K562 (cell line): ENCODE data around the gene LIN28B. TPM values are rescaled to one million over a fixed set of nuclear protein-coding genes. Genes with fewer than 3 reads are reported as not detected.
A peak's percentile ranks its signal among the peaks of the same experiment; 100 is the strongest.
"Not testable (repeated sequence)": the region's sequence is repeated elsewhere in the genome, so short reads cannot be mapped to it uniquely, and the experiment has no call there.

Experiments used
- ATAC-seq: fragments of 200-7000 bp; cut with Tn5 transposase; 3 replicates; pipeline ENCODE4 v1.9.1; 2020; ENCODE audit warnings: moderate library complexity
- BruUV-seq: library from RNA; stranded (reverse); fragments of 400-500 nt; replicated peaks from 2 replicates; lab custom pipeline; 2021; lab: Mats Ljungman, UMichigan
- CTCF ChIA-PET: fragments of 300-600 bp; formaldehyde crosslinking; extraction: SDS; loops from one replicate; lab custom pipeline; 2021; ENCODE audit warnings: low intra/inter-chr PET ratio; lab: Yijun Ruan, JAX
- POLR2A ChIA-PET: fragments of 300-600, 350-650 bp; sonication (Branson Sonifier 250); formaldehyde crosslinking; extraction: SDS; loops from one replicate; lab custom pipeline; 2021; ENCODE audit warnings: antibody characterized with exemption, inconsistent platforms; lab: Yijun Ruan, JAX
- DNase-seq, 4 experiments: peaks; one replicate each; pipeline versions ENCODE4 v3.0.0 to v3.0.0-alpha.2; 2011 to 2018; ENCODE audit warnings: low spot score in 3 of 4, mixed read lengths in 3 of 4; ENCODE audit errors: extremely low read depth in 1 of 4
- FAIRE-seq: peaks from 2 replicates; lab custom pipeline; 2011; peaks lifted over from hg19 to GRCh38; lab: Jason Lieb, UNC
- H2AFZ ChIP-seq: 2 replicates; pipeline ENCODE4 v1.6.0; 2011; ENCODE audit warnings: low read depth, low read length, control low read depth, inconsistent platforms
- H3K27ac ChIP-seq: fragments of 200-600 bp; 3 replicates; pipeline ENCODE4 v1.8.0; 2011; ENCODE audit warnings: low read depth, mild to moderate bottlenecking, control low read depth, inconsistent platforms, low read length, moderate library complexity, mixed read lengths; ENCODE audit errors: extremely low read depth
- H3K27me3 ChIP-seq, 2 experiments: fragments of 300-600 bp in 1 of 2; 2 replicates in 1 of 2; 3 replicates in 1 of 2; pipeline versions ENCODE4 v1.6.0 to v1.8.0; 2011; ENCODE audit warnings: inconsistent platforms in 2 of 2, low read length in 2 of 2, mild to moderate bottlenecking in 1 of 2, mixed read lengths in 1 of 2, moderate library complexity in 1 of 2; ENCODE audit not compliant: control insufficient read depth in 2 of 2, insufficient read depth in 2 of 2
- H3K36me3 ChIP-seq: fragments of 300-600 bp; 3 replicates; pipeline ENCODE4 v1.8.0; 2011; ENCODE audit warnings: mild to moderate bottlenecking, low read length, inconsistent platforms; ENCODE audit not compliant: control insufficient read depth, insufficient read depth
- H3K4me1 ChIP-seq, 2 experiments: fragments of 200-600 bp in 1 of 2; replicated peaks in 1 of 2; 2 replicates in 1 of 2; 3 replicates in 1 of 2; pipeline versions ENCODE4 v1.5.1 to v1.8.0; 2011; ENCODE audit warnings: inconsistent platforms in 2 of 2, low read length in 2 of 2, mild to moderate bottlenecking in 1 of 2, mixed read lengths in 1 of 2, moderate library complexity in 1 of 2; ENCODE audit not compliant: control insufficient read depth in 2 of 2, insufficient read depth in 2 of 2
- H3K4me2 ChIP-seq: 2 replicates; pipeline ENCODE4 v1.6.1; 2011; ENCODE audit warnings: low read length, control low read depth, inconsistent platforms, mixed read lengths; ENCODE audit not compliant: insufficient read depth
- H3K4me3 ChIP-seq: fragments of 200-600 bp; sonication (generic), shearing (Covaris generic); 2 replicates; pipeline ENCODE4 v1.5.1; 2016; ENCODE audit warnings: control low read depth, inconsistent platforms
- H3K79me2 ChIP-seq: fragments of 200-600 bp; 3 replicates; pipeline ENCODE4 v1.8.0; 2011; ENCODE audit warnings: low read length, inconsistent platforms; ENCODE audit not compliant: control insufficient read depth, insufficient read depth
- H3K9ac ChIP-seq, 2 experiments: 2 replicates each; pipeline versions ENCODE4 v1.6.0 to v1.6.1; 2011; ENCODE audit warnings: low read depth in 2 of 2, low read length in 2 of 2, control low read depth in 1 of 2, inconsistent platforms in 1 of 2, mild to moderate bottlenecking in 1 of 2, mixed read lengths in 1 of 2; ENCODE audit not compliant: insufficient read depth in 1 of 2
- H3K9me1 ChIP-seq: one replicate; pipeline ENCODE4 v1.6.0; 2011; ENCODE audit warnings: inconsistent platforms, mild to moderate bottlenecking, low read length, moderate library complexity; ENCODE audit not compliant: control insufficient read depth, insufficient read depth
- H3K9me3 ChIP-seq: replicated peaks from 2 replicates; pipeline ENCODE4 v1.5.1; 2011; ENCODE audit warnings: low read depth, low read length, inconsistent platforms; ENCODE audit not compliant: control insufficient read depth, insufficient read depth
- H4K20me1 ChIP-seq: replicated peaks from 2 replicates; pipeline ENCODE4 v1.6.1; 2011; ENCODE audit warnings: low read length, inconsistent platforms, mixed read lengths; ENCODE audit not compliant: control insufficient read depth, insufficient read depth
- CBFA2T2 ChIP-seq: fragments of 450-650 bp; conservative IDR thresholded peaks from 2 replicates; pipeline ENCODE4 v1.6.1; 2017; ENCODE audit warnings: mild to moderate bottlenecking
- CHD2 ChIP-seq: IDR thresholded peaks from 2 replicates; pipeline ENCODE4 v1.6.1; 2011; ENCODE audit warnings: low read depth, low read length
- DPF2 ChIP-seq: fragments of 450-650 bp; IDR thresholded peaks from 2 replicates; pipeline ENCODE4 v1.6.1; 2016
- SMARCA4 ChIP-seq: fragments of 450-650 bp; IDR thresholded peaks from 2 replicates; pipeline ENCODE4 v1.6.1; 2016
- SOX6 ChIP-seq: fragments of 450-650 bp; IDR thresholded peaks from 2 replicates; pipeline ENCODE4 v1.6.1; 2014; ENCODE audit warnings: mild to moderate bottlenecking
- SREBF2 ChIP-seq: sonication (generic); formaldehyde crosslinking; IDR thresholded peaks from 2 replicates; pipeline ENCODE4 v1.4.0; 2020; ENCODE audit warnings: mild to moderate bottlenecking, missing genetic modification reagents
- TEAD2 ChIP-seq: fragments of 450-650 bp; IDR thresholded peaks from 2 replicates; pipeline ENCODE4 v1.6.1; 2016; ENCODE audit warnings: missing genetic modification characterization, control low read depth, missing compliant biosample characterization
- TEAD4 ChIP-seq, 2 experiments: sonication (generic) in 1 of 2; formaldehyde crosslinking in 1 of 2; IDR thresholded peaks; 2 replicates each; pipeline versions ENCODE4 v1.6.1 to v1.8.0; 2012 to 2022; ENCODE audit warnings: borderline replicate concordance in 1 of 2, inconsistent platforms in 1 of 2, low read length in 1 of 2, mild to moderate bottlenecking in 1 of 2, missing genetic modification reagents in 1 of 2
- ZBTB8A ChIP-seq: fragments of 450-650 bp; IDR thresholded peaks from 2 replicates; pipeline ENCODE4 v1.6.1; 2018; ENCODE audit warnings: mild to moderate bottlenecking, moderate library complexity; ENCODE audit not compliant: partially characterized antibody
- ZNF57 ChIP-seq: fragments of 450-650 bp; formaldehyde crosslinking; IDR thresholded peaks from 2 replicates; pipeline ENCODE4 v1.4.0; 2020; ENCODE audit warnings: mild to moderate bottlenecking, moderate library complexity
- WGBS: fragments of 100-300 bp; shearing (Covaris generic); methylation state at CpG from one replicate; pipeline ENCODE4 v1.1.6; 2016; ENCODE audit warnings: low coverage, mixed read lengths; ENCODE audit not compliant: insufficient coverage; ENCODE audit errors: missing lambda C conversion rate; 5-methylcytosine and 5-hydroxymethylcytosine counted together
- in situ Hi-C: fragments of 300-500 bp; cut with MboI; formaldehyde crosslinking; loops from 4 replicates; pipeline ENCODE4 v1.15.0; 2018; ENCODE audit warnings: inconsistent platforms, mixed read lengths
- intact Hi-C: fragments of 100-400 bp; cut with micrococcal nuclease; formaldehyde crosslinking; loops from 2 replicates; pipeline ENCODE4 v1.14.2; 2022
- polyA plus RNA-seq, 8 experiments: library from polyadenylated mRNA; depleted of rRNA in 4 of 8; stranded (reverse) in 5 of 8; unstranded in 3 of 8; fragments of >200 nt; fragmentation: Nextera tagmentation in 2 of 8; fragmentation: Illumina TruSeq in 1 of 8; extraction: Ambion mirVana in 2 of 8; extraction: Trizol in 1 of 8; gene quantifications; 2 replicates each; pipeline versions ENCODE4 v1.2.1 to v1.2.3, GENCODE V29; 2011 to 2014; ENCODE audit warnings: inconsistent platforms in 1 of 8, missing spikeins in 1 of 8
- total RNA-seq, 7 experiments: library from RNA; depleted of rRNA in 6 of 7; stranded (reverse); fragments of >200 nt in 6 of 7; fragmentation: Illumina TruSeq in 2 of 7; extraction: Trizol in 2 of 7; gene quantifications; 2 replicates each; pipeline versions ENCODE4 v1.2.1 to v1.2.3, GENCODE V29; 2011 to 2021; ENCODE audit warnings: low replicate concordance in 1 of 7
- TF ChIP-seq, protein P1 (sequence below): fragments of 250-450 bp; sonication (Bioruptor Pico); IDR thresholded peaks from 2 replicates; pipeline ENCODE4 v1.4.0; 2020
- TF ChIP-seq, protein P2 (sequence below): fragments of 250-450 bp; sonication (Bioruptor Pico); IDR thresholded peaks from 2 replicates; pipeline ENCODE4 v1.5.0; 2020; ENCODE audit warnings: mild to moderate bottlenecking, borderline replicate concordance

The LIN28B gene
- total and polyA plus RNA-seq, 9 of the 15 experiments (the other 6 are each of a cell fraction or from before 2014, with no cell fraction given) = 20.9 to 77.3 (median 42.1) TPM

DNA sequence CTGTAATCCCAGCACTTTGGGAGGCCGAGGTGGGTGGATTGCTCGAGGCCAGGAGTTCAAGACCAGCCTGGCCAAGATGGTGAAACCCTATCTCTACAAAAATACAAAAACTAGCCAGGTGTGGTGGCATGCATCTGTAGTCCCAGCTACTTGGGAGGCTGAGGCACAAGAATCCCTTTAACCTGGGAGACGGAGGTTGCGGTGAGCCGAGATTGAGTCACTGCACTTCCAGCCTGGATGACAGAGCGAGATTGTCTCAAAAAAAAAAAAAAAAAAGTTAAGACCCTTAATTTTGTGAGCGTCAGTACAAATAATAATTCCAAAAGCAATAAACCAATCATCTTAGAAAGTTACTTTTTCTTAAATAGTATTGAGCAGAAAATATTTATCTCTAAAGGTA, 36.7 kb downstream of the LIN28B start:
- in situ Hi-C loops, H3K9ac ChIP-seq, H3K4me3 ChIP-seq, FAIRE-seq, H3K27me3 ChIP-seq, DNase-seq, H3K4me2 ChIP-seq, H3K9me3 ChIP-seq, BruUV-seq, ATAC-seq, intact Hi-C loops, H4K20me1 ChIP-seq, H2AFZ ChIP-seq, H3K9me1 ChIP-seq, H3K4me1 ChIP-seq, H3K27ac ChIP-seq: not testable (repeated sequence)
- H3K79me2 ChIP-seq = peaks cover 55% of the 10 kb centered on the region
- ChIA-PET CTCF (interaction anchor here (0.7 kb wide), 1 partner anchor 51 kb away, joined by 4 read pairs; no protein-coding TSS in a partner anchor), POLR2A (interaction anchor here (0.9 kb wide), 1 partner anchor 9 kb away, joined by 4 read pairs; no protein-coding TSS in a partner anchor)
- WGBS = 98% methylated on average over 5 of the region's 7 CpGs
- peaks cover 32% of the 10 kb centered on the region; the same call in 2 of the 3 replicates for H3K36me3 ChIP-seq

DNA sequence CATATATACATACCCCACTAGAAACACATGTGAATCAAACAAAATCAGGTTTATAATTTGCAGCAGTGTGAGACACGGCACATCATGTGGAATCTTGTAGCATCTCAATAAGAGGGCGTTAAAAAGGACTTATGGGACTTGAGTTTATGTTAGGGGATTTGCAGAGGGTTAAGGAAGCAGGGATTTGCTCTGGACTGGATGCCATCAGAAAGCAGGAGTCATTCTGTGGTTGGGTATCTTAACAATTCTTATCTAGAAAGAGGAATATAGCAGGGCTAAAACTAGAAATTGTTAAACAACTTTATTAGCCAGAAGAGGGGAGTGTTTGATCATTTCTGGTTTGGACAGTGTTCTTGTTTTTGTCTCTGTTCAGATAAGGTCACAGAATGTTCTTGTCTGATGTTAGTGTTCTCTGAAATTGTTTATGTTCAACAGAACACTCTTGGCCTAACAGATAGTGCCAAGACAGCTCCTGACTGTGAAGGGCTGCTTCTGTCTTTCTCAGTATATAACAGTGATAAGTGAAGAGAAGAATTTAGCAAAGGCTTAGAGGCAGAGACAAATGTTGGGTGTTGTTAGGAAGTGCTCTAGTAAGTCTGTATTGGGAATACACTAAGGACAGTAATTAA, 39.2 kb downstream of the LIN28B start:
- H3K36me3 ChIP-seq = peaks cover 33% of the 10 kb centered on the region; the same call in 1 of the 3 replicates
- ChIA-PET POLR2A (interaction anchor here (1.0 kb wide), 1 partner anchor 15 kb away, joined by 3 read pairs; no protein-coding TSS in a partner anchor), CTCF (interaction anchor here (0.7 to 1.5 kb wide), 4 partner anchors 55 to 207 kb away, joined by 3 to 11 read pairs (median 4); no protein-coding TSS in a partner anchor)
- H3K9me3 ChIP-seq = no peaks in the 10 kb centered on the region
- WGBS = 82% methylated on average over 2 of the region's 2 CpGs
- 0 out of 2 replicates have a peak, but pooled peaks cover 5% of the 10 kb centered on the region for H4K20me1 ChIP-seq
- no peak overlapping the region for H3K9ac ChIP-seq
- H3K27me3 ChIP-seq = no peaks in the 10 kb centered on the region
- ATAC-seq (peak; percentile 88), FAIRE-seq (peak; percentile 76), DNase-seq (peak in 2 of 4 experiments; percentile 21 to 44)
- peaks cover 57% of the 10 kb centered on the region for H3K79me2 ChIP-seq
- peak overlapping the region; percentile 57; the same call in 2 of the 3 replicates for H3K27ac ChIP-seq
- H3K9me1 ChIP-seq = no peaks in the 10 kb centered on the region
- intact Hi-C loops = loop anchor here (1.0 to 5.0 kb wide), 3 partner anchors 39 to 82 kb away; partner anchors contain the start of gene LIN28B
- H3K4me3 ChIP-seq = no peak overlapping the region
- BruUV-seq = no TSS peak
- H2AFZ ChIP-seq = no peak overlapping the region
- peaks cover 0 to 3% of the 10 kb centered on the region in 2 experiments; a peak in 1 of 5 replicates for H3K4me1 ChIP-seq
- in situ Hi-C loops = no loop called here
- H3K4me2 ChIP-seq = no peak overlapping the region
- TF ChIP-seq, protein P1, sequence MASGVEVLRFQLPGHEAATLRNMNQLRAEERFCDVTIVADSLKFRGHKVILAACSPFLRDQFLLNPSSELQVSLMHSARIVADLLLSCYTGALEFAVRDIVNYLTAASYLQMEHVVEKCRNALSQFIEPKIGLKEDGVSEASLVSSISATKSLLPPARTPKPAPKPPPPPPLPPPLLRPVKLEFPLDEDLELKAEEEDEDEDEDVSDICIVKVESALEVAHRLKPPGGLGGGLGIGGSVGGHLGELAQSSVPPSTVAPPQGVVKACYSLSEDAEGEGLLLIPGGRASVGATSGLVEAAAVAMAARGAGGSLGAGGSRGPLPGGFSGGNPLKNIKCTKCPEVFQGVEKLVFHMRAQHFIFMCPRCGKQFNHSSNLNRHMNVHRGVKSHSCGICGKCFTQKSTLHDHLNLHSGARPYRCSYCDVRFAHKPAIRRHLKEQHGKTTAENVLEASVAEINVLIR (CRISPR knock-in tag) = no peak
- TF ChIP-seq SMARCA4 (peak; percentile 13; the same call in 1 of the 2 replicates), TEAD2 (tag) (no peak), SREBF2 (CRISPR knock-in tag) (no peak), ZNF57 (CRISPR knock-in tag) (no peak), ZBTB8A (no peak), CHD2 (no peak), CBFA2T2 (no peak), SOX6 (peak; percentile 53), TEAD4 (IDR thresholded peaks at IDR 0.05; ENCODE audit: low read length) (peak; percentile 55; the same call in 1 of the 2 replicates), TEAD4 (CRISPR knock-in tag; IDR thresholded peaks at IDR 0.05; ENCODE audit: borderline replicate concordance) (no peak), DPF2 (peak; percentile 58; the same call in 1 of the 2 replicates)
- TF ChIP-seq, protein P2, sequence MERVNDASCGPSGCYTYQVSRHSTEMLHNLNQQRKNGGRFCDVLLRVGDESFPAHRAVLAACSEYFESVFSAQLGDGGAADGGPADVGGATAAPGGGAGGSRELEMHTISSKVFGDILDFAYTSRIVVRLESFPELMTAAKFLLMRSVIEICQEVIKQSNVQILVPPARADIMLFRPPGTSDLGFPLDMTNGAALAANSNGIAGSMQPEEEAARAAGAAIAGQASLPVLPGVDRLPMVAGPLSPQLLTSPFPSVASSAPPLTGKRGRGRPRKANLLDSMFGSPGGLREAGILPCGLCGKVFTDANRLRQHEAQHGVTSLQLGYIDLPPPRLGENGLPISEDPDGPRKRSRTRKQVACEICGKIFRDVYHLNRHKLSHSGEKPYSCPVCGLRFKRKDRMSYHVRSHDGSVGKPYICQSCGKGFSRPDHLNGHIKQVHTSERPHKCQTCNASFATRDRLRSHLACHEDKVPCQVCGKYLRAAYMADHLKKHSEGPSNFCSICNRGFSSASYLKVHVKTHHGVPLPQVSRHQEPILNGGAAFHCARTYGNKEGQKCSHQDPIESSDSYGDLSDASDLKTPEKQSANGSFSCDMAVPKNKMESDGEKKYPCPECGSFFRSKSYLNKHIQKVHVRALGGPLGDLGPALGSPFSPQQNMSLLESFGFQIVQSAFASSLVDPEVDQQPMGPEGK (CRISPR knock-in tag) = no peak
